Measurements from ENCODE around the gene RHOF.
"Not testable (repeated sequence)": the region's sequence is repeated elsewhere in the genome, so short reads cannot be mapped to it uniquely, and the experiment has no call there.

- TF ChIP-seq, protein P1, sequence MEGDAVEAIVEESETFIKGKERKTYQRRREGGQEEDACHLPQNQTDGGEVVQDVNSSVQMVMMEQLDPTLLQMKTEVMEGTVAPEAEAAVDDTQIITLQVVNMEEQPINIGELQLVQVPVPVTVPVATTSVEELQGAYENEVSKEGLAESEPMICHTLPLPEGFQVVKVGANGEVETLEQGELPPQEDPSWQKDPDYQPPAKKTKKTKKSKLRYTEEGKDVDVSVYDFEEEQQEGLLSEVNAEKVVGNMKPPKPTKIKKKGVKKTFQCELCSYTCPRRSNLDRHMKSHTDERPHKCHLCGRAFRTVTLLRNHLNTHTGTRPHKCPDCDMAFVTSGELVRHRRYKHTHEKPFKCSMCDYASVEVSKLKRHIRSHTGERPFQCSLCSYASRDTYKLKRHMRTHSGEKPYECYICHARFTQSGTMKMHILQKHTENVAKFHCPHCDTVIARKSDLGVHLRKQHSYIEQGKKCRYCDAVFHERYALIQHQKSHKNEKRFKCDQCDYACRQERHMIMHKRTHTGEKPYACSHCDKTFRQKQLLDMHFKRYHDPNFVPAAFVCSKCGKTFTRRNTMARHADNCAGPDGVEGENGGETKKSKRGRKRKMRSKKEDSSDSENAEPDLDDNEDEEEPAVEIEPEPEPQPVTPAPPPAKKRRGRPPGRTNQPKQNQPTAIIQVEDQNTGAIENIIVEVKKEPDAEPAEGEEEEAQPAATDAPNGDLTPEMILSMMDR (IDR thresholded peaks at IDR 0.05), result not testable (repeated sequence)
- TF ChIP-seq POLR2A (IDR thresholded peaks at IDR 0.05), result not testable (repeated sequence)
Measured at GRCh38 chr12:121758536-121758935, 35.0 kb downstream of the RHOF start.
